ENCODE data around the gene ART5.
A peak's percentile ranks its signal among the peaks of the same experiment; 100 is the strongest.

ART5 gene, protein sequence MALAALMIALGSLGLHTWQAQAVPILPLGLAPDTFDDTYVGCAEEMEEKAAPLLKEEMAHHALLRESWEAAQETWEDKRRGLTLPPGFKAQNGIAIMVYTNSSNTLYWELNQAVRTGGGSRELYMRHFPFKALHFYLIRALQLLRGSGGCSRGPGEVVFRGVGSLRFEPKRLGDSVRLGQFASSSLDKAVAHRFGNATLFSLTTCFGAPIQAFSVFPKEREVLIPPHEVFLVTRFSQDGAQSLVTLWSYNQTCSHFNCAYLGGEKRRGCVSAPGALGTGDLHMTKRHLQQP

DNA sequence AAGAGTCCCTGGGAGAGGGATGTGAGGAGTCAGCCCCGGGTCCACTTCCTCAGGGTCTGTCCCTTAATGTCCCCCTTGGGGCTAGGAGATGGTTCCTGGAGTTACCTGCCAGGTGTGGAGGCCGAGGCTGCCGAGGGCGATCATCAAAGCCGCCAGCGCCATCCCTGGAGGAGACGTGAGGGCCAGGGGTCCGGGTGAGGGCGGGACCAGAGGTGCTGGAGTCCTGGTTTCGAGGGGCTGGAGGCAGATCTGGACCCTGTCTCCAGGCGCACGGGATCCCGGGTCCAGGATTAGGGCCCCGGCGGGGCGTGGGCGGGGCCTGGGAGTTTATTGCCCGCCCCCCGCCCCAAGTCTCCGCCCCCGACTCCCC is at the start of gene ART5:
TSS of gene ART5 (minus strand) at position 292 of the 370 bp plus-strand sequence. CDS start at position 162, 130 bp downstream.
- no peak for DNase-seq

DNA sequence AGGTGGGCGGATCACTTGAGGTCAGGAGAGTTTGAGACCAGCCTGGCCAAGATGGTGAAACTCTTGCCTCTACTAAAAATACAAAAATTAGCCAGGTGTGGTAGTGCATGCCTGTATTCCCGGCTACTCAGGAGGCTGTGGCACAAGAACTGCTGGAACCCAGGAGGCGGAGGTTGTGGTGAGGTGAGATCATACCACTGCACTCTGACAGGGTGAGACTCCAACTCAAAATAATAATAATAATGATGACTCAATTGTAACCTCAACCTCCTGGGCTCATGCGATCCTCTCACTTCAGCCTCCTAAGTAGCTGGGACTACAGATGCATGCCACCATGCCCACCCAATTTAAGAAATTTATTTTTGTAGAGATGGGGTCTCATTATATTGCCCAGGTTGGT is 45.0 kb upstream of the ART5 start:
- DNase-seq, result no peak

DNA sequence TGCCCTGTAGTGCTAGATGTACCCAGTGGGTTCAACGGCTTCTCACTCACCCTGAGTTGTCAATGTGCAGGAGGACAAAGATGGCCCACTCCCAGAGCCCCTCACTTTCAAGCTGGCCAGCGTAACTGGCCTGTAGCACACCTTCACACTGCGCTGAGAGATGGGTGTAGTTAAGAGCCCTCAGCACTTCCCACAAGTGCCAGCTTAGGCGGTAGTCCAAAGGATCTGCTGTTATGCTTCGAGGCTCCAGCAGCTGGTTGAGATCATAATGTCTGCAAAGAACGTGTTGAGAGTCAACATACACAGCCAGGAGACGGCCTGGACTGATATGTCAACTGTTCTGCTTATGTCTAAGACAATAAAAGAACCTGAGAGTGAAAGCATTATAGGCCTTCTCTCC is 44.1 kb upstream of the ART5 start:
- no peak for DNase-seq

DNA sequence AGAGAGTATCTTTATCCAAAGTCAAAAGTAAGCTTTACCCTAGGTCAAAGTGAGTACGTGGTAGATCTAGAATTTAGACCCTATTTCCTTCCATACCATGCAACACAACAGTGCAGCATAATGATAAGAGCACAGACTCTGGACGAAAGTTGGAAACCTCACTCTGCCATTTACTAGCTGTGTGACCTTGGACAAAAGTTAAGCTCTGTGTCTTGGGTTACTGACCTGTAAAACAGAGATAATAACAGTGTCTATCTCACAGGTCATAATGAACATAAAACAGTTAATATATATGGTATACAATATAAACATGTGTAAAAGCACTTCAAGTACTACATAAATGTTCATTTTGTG is 43.0 kb upstream of the ART5 start:
- peak; percentile 69 for DNase-seq

DNA sequence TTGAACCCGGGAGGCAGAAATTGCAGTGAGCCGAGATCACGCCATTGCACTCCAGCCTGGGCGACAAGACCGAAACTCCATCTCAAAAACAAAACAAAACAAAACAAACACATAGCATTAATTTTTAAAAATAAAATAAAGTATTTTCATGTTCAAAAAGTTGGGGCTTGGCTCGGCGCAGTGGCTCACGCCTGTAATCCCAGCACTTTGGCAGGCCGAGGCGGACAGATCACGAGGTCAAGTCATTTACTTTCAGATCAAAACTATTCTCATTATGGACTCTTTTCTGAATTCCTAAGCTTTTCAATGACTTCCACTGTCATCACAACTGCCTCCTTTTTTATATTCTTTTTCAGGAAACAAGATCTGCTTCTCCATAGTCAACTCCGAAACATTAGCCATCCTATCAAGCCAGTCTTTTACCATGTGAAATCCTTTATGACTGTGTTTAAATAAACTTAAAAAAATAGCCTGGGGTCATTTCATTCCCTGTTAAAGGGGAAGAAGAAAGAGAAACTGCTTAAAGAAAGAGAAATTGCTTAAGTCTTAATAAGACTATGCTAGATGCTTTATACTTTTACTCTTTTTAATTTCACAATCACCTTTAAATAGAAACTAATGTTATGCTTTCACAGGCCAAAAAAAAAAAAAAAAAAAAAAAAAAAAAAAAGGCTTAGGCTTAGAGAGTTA is 42.5 kb upstream of the ART5 start:
- no peak for DNase-seq

DNA sequence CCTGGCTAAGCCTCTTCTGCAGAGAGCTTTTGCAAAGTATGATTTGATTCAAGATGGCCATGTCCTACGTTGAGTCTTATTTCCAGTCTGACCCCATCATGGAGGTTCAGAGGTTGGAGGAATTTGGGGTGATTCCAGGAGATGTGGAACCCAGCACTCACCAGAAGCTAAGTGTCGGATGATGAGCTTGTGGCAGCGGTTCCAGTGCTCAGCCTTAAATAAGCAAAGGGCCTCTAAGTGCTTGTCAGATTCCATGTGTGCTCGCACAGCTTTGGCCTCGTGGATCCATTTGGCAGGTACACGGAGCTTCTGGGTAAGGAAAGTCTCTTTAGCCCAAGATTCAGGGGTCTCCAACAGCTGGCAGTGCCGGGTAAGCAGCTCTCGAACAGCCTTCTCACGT is 41.2 kb upstream of the ART5 start:
- DNase-seq, result no peak

DNA sequence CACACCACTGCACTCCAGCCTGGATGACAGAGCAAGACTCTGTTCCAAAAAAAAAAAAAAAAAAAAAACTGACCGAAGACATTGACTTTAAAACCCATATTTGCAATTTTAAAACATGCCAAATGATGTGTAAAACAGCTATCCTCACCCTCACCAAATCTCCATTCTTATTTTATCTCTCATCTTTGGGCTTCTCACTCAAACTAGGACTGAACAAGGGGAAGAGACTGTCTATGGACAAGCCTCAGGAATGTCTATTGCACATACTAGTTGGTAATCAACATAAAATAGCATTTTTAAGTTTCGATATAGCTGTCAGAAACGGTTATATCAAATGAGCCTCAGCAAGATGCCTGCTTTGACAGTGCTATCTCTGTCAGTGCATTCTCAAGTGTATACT is 37.3 kb upstream of the ART5 start:
- no peak for DNase-seq

DNA sequence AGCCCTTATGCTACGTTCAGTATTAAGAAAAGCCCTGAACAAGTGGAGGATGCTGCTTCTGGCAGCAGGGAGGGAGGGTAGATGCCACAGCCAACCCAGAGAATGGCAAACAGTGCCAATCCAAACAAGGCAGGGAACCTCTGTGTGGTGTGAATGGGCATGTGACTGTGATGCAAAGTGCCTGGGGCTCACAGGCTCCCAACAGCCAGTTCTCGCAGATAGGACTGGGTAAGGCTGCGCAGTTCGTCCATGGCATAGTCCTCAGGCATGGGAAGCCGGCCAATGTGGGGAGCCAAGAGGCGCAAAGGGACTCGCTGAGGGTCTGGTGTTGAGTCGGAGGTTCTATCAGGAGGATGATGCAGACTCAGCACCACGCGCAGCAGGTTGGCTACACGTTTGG is 34.2 kb upstream of the ART5 start:
- no peak for DNase-seq

DNA sequence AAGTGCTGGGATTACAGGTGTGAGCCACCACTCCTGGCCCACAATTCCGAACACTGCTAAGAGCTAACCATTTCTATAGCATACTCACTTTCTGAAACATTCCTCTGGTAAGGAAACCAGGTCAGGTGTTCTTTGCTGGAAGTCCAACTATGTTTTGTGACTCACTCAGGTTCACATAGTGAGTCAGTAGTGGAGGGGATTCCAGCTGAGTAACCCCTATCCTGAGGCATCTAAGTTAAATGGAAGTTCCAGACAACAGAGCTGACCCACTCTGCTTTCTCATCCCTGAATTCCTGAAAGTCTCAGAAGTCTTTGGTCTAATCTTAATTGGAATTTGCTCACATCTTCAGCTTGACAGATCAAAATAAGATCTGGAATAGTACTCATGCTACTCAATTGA is 32.4 kb upstream of the ART5 start:
- DNase-seq, result no peak

DNA sequence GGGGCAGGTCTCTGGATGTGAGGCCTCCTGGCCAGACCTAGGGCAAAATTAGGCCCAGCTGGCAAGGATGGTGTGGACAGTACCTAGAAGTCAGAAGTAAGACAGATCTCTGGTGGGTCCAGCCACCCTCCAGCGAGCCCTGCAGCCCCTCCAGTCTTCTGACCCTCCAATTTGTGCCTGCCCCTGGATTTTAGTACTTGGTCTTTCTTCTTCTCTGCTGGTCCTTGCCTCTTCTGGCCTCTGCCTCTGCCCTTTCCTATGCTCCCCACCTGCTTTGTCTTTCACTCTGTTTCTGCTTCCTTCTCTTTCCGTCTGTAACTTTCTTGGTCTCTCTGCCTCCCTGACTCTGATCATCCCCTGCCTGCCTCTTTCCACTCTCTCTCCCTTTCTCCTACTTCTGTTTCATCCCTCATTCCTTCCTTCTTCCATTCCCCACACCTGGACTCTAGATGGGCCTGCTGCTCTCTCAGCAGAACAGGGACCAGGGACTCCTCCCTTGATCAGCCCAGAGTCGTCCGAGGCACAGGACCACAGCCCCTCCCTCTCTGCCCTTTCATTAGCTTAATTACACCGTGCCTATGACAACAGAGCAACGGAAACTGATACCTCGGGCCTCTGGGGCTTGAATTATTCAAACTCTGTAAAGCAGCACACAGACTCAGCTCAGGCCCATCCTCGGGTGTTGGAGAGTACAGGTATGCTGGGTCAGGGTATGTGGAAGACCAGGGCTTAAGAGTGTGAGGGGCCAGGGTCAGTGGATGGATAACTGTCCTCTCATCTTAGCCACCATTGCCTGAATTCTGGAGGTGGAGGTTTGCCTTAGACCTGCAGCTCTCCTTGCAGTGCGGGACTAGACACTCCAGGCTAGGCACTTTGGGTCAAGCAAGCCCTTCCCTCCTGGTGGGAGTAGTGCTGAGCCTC is 29.8 kb upstream of the ART5 start, which contains the start of gene CHRNA10:
TSS of gene CHRNA10 (minus strand) at position 51 of the 921 bp plus-strand sequence. CDS start 72 bp downstream, outside the sequence.
- no peak for DNase-seq

DNA sequence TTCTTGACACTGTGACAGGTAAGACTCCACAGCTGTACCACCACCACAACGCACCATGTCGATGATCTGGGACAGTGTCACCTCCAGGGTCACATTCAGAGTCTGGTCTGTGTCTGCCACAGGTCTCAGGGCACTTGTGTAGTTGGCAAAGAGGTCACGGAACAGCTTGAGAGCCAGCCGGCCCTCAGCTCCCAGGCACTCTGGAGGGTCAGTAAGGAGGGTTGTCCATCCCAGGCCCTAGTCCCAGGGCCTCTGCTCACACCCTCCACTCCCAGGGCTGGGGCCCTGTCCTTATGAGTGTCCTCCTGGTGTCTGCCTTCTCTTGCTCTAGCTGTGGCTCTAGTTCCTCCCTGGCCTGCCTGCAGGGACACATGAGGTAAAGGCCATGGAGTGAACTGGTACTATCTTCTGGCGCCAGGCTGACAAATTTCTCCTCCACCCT is 28.0 kb upstream of the ART5 start:
- DNase-seq, result no peak

DNA sequence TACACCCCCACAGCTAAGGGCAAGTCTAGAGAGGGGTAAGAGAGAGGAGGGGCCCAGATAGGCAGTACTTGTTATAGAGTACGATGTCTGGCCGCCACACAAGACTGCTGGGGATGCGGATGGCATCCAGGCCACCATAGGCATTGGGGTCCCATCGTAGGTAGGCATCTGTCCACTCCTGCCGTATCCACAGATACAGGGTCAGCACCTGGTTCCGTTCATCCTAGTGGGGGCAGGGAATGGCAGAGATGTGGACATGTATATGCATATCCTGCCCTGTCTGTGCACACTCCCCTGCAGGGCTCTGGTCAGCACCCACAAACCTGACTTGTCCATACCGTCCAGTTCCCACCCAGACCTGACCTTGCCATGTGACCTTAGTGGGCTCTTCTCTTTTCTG is 27.3 kb upstream of the ART5 start:
- DNase-seq, result no peak

DNA sequence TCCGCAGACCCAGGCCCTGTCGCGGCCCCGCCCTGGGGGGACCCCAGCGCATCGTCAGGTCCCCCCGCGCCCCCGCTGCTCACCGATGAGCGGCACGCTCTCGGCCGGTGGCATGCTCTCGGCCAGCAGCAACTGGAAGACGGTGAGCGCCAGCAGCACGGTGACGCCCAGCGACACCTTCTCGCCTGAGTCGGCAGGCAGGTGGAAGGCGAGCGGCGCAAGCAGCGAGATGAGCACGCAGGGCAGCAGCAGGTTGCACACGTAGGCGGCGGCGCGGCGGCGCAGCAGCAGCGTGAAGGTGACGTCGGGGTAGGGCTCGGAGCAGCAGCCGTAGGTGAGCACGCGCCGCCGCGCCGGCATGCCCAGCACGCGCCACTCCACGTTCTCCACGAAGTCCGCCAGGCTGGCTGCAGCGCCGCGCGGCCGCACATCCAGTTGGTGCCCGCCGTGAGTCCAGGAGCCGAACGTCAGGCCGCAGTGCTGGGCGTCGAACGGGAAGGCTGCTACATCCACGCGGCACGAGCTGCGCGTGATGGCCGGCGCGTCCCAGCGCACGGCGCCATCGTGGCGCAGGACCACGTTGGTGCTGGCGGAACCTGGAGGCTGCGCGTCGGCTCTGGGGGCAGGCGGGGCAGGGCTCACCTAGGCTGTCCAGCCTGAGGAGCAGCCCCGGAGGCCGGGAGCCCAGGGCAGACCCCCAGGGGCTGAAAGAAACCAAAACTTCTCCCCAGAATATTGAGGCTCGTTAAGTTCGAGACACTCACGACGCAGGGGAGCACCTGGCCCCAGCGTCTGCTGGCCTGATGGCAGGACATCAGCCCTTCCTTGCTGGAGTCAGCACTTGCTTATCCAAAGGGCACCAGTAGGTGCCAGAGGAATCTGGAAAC is 25.6 kb upstream of the ART5 start:
- DNase-seq, result no peak

DNA sequence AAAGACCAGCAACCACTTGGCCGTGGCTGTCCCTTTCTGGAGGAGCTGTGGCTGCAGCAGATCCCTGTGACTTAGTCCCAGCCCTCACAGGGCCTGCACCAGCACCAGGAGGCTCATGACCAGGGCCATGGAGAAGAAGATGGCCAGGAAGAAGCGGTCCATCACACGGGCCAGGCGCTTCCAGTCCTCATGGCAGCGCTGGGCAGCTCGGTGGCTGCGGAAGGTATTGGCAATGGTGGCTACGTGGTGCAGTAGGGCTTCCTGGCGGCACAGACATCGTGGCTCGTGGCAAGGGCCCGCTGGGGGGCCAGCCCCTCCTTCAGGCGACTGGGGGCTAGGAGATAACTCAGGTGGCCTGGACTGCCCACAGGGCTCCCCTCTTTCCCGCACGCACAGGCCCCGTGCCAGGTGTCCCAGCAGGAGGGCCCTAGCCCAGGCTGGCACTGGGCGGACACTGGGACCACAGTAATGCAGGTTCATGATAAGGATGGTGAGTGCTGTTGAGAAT is 24.3 kb upstream of the ART5 start:
- DNase-seq, result no peak

DNA sequence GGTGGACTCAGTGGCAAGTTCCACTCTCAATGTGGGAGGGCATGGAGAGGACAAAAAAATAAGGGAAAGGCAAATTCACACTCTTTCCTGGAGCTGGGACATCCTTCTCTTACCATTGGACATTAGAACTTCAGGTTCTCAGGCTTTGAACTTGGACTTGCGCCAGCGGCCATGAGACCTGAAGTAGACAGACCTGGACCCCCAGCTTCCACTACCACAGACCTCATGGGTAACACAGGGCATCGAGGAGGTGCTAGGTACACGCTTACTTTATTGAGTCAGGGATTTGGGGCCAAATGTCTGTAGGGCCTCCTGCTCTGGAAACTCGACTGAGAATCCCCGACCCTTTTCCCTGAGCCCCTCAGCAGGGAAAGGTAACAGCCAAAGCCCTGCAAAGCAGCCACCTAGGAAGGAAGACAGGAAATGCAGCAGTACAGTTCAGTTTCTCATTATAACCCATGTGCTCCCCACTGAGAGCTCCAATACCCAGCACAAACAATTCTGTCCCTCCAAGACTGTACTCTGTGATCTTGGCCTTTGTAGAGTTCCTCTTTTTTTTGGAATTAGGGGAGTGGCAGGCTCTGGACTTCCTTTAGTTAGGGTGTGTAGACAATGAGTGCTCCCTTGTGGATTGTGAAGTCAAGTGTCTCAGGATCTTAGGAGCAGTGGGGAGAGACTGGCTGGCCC is 23.7 kb upstream of the ART5 start:
- DNase-seq, result peak; percentile 16

DNA sequence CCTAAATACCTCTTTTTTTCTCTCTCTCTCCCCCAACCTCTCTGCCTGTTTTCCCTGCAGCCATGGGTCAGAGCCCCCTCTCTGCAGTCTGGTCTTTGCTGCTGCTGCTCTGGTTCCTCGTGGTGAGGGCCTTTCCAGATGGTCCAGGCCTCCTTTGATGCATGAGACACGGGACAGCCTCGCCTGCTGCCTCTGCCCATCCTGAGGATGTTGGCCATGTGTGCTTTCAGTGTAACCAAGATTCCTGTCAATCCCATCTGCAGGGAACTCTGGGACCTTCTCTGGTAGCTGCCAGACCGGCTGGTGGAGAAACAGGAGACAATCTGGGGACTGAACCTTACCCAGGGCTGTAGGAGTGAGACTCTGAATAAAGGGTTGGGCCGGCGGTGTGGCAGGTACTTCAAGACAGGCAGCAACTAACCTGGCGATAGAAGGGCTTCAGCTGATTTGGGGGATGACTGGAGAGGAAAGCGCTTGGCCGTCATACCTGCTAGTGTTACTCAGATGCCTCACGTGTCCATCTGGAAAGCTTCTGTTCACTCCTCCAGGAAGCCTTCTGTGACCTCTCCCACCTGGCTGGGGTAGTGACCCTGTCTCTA is 22.3 kb upstream of the ART5 start:
- DNase-seq, result no peak

DNA sequence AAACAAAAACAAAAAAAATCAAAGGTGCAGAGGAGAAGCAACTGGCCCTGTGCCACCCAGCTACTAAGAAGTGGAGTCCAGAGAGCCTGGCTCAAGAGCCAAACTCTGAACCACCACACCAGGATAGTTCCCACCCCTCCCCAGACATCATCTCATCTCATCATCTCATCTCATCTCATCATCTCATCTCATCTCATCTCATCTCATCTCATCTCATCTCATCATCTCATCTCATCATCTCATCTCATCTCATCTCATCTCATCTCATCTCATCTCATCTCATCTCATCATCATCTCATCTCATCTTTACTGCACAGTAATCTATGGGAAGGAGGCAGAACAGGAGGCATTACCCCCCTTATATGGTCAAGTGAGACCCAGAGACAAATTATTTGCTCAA is 21.1 kb upstream of the ART5 start:
- DNase-seq, result no peak

DNA sequence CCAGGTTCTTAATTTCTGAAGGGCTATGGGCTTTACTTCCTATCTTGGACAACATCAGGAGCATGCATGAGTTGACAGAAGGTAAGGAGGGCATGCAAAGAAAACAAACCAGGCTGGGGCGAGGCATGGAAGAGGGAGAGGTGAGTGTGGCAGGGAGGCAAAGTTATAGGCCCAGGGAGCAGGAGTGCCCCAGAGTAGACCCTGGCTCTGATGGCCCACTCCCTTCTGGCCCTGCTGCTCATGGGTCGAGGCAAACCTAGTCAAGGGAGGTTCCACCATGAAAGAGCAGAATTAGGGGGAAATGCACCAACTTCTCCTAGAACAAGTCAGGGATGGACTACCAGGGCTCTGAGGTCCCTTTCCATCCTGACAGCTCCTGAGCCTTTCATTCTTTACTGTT is 19.2 kb upstream of the ART5 start:
- no peak for DNase-seq

DNA sequence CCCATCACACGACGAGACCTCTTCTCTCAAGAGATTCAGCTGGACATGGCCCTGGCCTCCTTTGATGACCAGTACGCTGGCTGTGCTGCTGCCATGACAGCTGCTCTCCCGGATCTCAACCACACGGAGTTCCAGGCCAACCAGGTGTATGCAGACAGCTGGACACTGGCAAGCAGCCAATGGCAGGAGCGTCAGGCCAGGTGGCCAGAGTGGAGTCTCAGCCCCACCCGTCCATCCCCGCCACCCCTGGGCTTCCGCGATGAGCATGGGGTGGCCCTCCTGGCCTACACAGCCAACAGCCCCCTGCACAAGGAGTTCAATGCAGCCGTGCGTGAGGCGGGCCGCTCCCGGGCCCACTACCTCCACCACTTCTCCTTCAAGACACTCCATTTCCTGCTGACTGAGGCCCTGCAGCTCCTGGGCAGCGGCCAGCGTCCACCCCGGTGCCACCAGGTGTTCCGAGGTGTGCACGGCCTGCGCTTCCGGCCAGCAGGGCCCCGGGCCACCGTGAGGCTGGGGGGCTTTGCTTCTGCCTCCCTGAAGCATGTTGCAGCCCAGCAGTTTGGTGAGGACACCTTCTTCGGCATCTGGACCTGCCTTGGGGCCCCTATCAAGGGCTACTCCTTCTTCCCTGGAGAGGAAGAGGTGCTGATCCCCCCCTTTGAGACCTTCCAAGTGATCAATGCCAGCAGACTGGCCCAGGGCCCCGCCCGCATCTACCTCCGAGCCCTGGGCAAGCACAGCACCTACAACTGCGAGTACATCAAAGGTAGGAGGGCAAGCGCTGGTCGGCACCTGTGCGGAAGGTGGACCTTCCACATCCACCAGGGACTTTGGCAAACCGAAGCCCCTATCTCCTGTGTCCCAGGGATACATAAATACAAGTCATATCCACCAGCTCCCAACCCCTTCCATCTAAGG is 18.1 kb upstream of the ART5 start:
- no peak for DNase-seq

DNA sequence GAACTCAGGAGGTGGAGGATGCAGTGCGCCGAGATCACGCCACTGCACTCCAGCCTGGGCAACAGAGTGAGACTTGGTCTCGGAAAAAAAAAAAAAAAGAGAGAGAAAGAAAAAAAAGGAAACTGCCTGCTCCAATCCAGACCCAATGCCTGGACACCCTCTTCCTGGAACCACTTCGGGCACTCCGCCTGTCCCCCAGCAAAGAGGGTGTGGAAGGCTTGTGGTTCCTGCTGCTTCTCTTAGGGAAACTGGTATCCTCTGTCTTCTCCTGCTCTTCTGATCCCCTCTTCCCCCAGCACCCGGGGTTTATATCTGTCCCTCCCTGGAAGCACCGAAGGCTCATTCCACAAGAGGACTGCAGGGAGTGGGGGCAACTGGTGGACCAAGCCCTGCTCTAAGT is 16.5 kb upstream of the ART5 start:
- DNase-seq, result no peak

Data from hematopoietic multipotent progenitor cell treated with erythropoietin and hydrocortisone succinate and interleukin-3 and kit ligand, for 8 days (in vitro differentiated cells).